AG04450 (cell line): ENCODE results near the gene ELL3. TPM values are rescaled to one million over a fixed set of nuclear protein-coding genes. Genes with fewer than 3 reads are reported as not detected.

Experiments
- CTCF ChIA-PET: fragments of 300-600, 350-600 bp; formaldehyde crosslinking; extraction: SDS; loops from one replicate; lab custom pipeline; 2022; ENCODE audit warnings: antibody characterized with exemption, inconsistent platforms; lab: Charles Lee
- POLR2A ChIA-PET: fragments of 350-600 bp; formaldehyde crosslinking; extraction: SDS; loops from one replicate; lab custom pipeline; 2021; ENCODE audit warnings: antibody characterized with exemption, inconsistent platforms; lab: Yijun Ruan, JAX
- DNase-seq: peaks from one replicate; pipeline ENCODE4 v3.0.0-alpha.2; 2011; ENCODE audit warnings: low read depth, low spot score
- H3K27ac ChIP-seq: one replicate; pipeline ENCODE4 v1.5.1; 2012; ENCODE audit warnings: low read depth, low read length, control low read depth
- H3K27me3 ChIP-seq: one replicate; pipeline ENCODE4 v1.6.0; 2012; ENCODE audit warnings: low read length; ENCODE audit not compliant: control insufficient read depth, insufficient read depth
- H3K4me3 ChIP-seq: 2 replicates; pipeline ENCODE4 v1.5.1; 2011; ENCODE audit warnings: mild to moderate bottlenecking, low read depth, low read length, control low read depth
- H3K9me3 ChIP-seq: 2 replicates; pipeline ENCODE4 v1.5.1; 2012; ENCODE audit warnings: low read length; ENCODE audit not compliant: control insufficient read depth, insufficient read depth
- polyA plus RNA-seq: library from polyadenylated mRNA; depleted of rRNA; stranded (reverse); fragments of >200 nt; gene quantifications from 2 replicates; pipeline ENCODE4 v1.2.3, GENCODE V29; 2011
- TF ChIP-seq, protein P1 (sequence below): IDR thresholded peaks from 2 replicates; pipeline ENCODE4 v1.5.1; 2011; ENCODE audit warnings: low read depth, low read length, control low read depth, inconsistent platforms

Gene ELL3
- polyA plus RNA-seq, 1 experiment, result 2.3 TPM

DNA sequence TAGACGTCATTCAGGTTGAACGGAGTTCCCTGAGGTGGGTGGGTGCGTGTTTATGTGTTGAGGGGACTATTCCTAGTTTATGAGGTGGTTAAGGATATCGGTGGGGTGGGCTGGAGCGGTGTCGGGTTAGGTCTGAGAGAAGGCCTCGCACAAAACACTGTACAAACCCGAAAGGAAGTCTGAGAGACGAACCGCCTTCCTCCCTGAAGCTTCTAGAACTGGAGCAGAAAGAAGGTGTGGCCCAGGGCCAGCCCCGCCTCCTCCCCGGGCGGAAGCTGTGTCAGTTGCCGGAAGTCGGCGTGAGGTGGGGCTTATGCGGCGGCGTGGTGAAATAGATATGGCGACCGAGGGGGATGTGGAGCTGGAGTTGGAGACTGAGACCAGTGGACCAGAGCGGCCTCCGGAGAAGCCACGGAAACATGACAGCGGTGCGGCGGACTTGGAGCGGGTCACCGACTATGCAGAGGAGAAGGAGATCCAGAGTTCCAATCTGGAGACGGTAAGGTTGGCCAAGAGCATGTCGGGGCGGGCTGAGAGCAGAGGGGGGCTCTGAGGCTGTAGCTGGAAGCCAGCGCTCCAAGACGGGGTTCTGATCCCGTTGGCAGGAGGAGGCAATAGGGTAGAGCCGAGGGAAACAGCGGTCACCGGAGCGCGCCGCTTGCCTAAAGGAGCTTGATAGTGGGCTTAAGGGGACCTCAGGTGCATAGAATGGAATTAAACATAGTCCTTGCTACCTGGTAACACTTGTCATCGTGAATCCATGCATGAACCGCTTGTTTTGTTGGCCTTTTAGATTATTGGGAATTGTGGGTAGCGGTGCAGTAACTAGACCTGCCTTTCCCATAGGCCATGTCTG lies 23.7 kb upstream of the ELL3 start, which contains the start of gene HYPK:
TSS of gene HYPK (plus strand) at position 314 of the 856 bp plus-strand sequence. CDS start at position 338, 24 bp downstream.
- no peaks in the 10 kb centered on the region for H3K27me3 ChIP-seq
- CTCF ChIA-PET, result interaction anchor here (0.5 kb wide), 1 partner anchor 777 kb away, joined by 7 read pairs; no protein-coding TSS in a partner anchor
- DNase-seq, result peak; percentile 64
- POLR2A ChIA-PET, result interaction anchor here (0.6 to 2.0 kb wide), 7 partner anchors 9 to 736 kb away, joined by 3 to 18 read pairs (median 7); partner anchors contain the start of genes EIF3J, ELL3 and MFAP1
- peak within 1 kb of the TSS; percentile 97 for H3K4me3 ChIP-seq
- H3K9me3 ChIP-seq, result peaks cover 3% of the 10 kb centered on the region; the same call in 1 of the 2 replicates
- H3K27ac ChIP-seq, result peak within 1 kb of the TSS; percentile 57
- TF ChIP-seq, protein P1, sequence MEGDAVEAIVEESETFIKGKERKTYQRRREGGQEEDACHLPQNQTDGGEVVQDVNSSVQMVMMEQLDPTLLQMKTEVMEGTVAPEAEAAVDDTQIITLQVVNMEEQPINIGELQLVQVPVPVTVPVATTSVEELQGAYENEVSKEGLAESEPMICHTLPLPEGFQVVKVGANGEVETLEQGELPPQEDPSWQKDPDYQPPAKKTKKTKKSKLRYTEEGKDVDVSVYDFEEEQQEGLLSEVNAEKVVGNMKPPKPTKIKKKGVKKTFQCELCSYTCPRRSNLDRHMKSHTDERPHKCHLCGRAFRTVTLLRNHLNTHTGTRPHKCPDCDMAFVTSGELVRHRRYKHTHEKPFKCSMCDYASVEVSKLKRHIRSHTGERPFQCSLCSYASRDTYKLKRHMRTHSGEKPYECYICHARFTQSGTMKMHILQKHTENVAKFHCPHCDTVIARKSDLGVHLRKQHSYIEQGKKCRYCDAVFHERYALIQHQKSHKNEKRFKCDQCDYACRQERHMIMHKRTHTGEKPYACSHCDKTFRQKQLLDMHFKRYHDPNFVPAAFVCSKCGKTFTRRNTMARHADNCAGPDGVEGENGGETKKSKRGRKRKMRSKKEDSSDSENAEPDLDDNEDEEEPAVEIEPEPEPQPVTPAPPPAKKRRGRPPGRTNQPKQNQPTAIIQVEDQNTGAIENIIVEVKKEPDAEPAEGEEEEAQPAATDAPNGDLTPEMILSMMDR, result no peak

DNA sequence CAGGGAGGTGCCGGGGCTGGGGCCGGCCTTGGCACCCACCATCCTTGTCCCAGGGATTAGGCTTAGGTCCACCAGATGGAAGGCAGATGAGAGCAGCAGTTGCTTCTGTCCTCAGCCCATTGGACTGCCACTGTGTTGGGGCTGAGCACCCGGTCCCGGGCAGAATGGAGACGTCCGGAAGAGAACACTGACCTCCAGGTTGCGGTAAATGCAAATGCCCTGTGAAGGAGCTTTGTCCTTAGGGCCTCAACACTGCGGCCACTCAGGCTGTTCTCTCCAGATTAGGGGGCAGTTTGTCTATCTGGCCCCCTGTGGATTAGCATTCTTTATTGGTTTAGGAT lies 23.1 kb upstream of the ELL3 start, which contains the start of gene SERINC4:
TSS of gene SERINC4 (minus strand) at position 276 of the 341 bp plus-strand sequence. CDS start at position 42, 234 bp downstream.
- TF ChIP-seq, protein P1, result no peak
- Histone ChIP-seq H3K4me3 (peak within 1 kb of the TSS; percentile 97), H3K9me3 (peaks cover 3% of the 10 kb centered on the region; the same call in 1 of the 2 replicates), H3K27me3 (no peaks in the 10 kb centered on the region), H3K27ac (peak within 1 kb of the TSS; percentile 57)
- POLR2A ChIA-PET, result interaction anchor here (0.7 to 2.0 kb wide), 6 partner anchors 10 to 737 kb away, joined by 3 to 18 read pairs (median 7); partner anchors contain the start of genes EIF3J, ELL3 and MFAP1
- DNase-seq, result no peak
- CTCF ChIA-PET, result no interaction called here

DNA sequence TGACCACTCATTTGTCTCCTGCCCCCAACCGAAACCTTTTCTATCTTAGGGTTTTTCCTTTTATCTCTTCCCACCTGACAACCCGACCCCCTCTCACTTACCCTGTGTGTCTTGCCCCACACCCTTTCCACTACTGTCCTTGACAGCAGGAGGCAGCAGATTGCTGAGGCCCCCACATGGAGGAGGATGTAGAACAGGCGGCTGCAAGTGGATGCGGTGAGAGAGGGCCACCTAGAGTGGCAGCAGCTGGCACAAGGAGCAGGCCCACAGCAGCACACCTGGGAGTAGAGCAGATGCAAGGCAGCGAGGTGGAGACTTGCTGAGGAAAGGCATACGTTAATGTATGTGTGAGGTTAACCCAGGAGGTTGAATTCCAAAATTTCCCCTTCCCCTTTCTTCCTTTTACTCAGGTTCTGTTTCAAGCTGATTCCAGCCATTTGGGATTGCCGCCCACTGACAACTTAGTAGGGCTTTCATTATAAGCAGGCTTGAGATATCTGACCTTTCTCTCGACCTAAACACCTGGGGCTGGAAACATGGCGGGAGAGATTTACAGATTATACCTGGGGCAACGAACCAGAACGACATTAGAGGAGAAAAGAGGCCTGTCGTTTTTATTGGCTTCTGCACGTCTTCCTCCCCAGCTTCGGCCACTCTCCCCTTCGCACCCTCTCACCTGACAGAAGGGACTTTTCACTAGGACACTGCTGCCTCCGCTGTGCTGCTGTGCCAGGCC lies 22.6 kb upstream of the ELL3 start:
- DNase-seq, result no peak
- ChIA-PET CTCF (no interaction called here), POLR2A (interaction anchor here (2.0 kb wide), 1 partner anchor 22 kb away, joined by 18 read pairs; no protein-coding TSS in a partner anchor)
- Histone ChIP-seq H3K27me3 (no peaks in the 10 kb centered on the region), H3K9me3 (peaks cover 3% of the 10 kb centered on the region; the same call in 1 of the 2 replicates), H3K27ac (peak overlapping the region; percentile 57), H3K4me3 (no peak overlapping the region)
- TF ChIP-seq, protein P1, result no peak

DNA sequence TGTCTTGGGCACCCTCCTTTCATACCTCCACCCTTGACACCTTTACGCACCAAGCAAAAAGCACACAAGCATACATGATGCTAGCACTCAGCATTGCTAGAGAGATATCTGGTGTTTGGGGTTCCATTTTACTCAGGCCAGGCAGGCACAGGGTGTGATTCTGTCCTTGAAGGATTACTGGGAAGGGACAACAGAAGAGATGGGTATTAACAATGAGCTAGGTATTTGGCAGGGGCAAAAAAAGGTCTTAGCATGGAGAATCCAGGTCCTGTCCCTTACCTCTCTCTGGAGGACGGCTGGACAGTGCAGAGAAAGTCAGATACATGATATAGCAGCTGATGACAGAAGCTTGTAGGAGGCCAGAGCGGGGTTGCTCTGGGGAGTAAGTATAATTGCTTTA lies 19.8 kb upstream of the ELL3 start:
- POLR2A ChIA-PET, result interaction anchor here (1.5 to 1.8 kb wide), 2 partner anchors 25 to 27 kb away, joined by 5 to 7 read pairs; no protein-coding TSS in a partner anchor

More for the DNA sequence above, 19.8 kb upstream of the ELL3 start:
- peaks cover 3% of the 10 kb centered on the region; the same call in 1 of the 2 replicates for H3K9me3 ChIP-seq
- peak overlapping the region; percentile 52 for H3K27ac ChIP-seq
- TF ChIP-seq, protein P1, result no peak
- no peak overlapping the region for H3K4me3 ChIP-seq
- no peak for DNase-seq
- H3K27me3 ChIP-seq, result no peaks in the 10 kb centered on the region
- CTCF ChIA-PET, result no interaction called here
